Uterus (tissue), 2 donors: Measurements from ENCODE around the gene SLC30A7.

Source experiments
- POLR2A ChIP-seq, 2 donors: fragments of 450-650 bp; IDR thresholded peaks; one replicate each; pipeline ENCODE4 v1.6.1; 2016; ENCODE audit warnings: antibody characterized with exemption in 2 of 2, mild to moderate bottlenecking in 1 of 2, moderate library complexity in 1 of 2
- TF ChIP-seq, protein P1 (sequence below), 4 experiments: fragments of 200-600 bp in 2 of 4; fragments of 450-650 bp in 2 of 4; sonication (generic) in 2 of 4; IDR thresholded peaks; one replicate each; pipeline ENCODE4 v1.5.1; 2016 to 2019; ENCODE audit warnings: antibody characterized with exemption in 4 of 4, mild to moderate bottlenecking in 2 of 4, moderate library complexity in 1 of 4

DNA sequence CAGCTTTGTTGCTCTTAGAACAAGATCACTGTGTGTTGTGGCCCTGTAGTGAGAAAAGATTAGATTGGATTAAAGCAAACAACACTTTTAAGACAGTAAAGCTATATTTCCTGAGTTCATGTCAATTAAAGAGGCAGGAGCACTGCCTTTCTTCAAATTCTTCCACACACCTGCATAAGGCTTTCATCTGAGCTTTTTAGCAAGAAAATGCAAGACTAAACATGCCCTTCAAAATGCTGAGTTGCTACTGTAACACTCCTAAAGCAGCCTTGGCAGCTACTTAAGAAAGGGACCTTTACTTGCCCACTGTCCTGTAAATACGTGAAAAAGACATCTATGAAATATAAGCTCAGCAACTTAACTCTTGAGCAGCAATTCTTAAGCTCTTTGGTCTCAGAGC, 117.9 kb downstream of the SLC30A7 start:
- TF ChIP-seq, protein P1, sequence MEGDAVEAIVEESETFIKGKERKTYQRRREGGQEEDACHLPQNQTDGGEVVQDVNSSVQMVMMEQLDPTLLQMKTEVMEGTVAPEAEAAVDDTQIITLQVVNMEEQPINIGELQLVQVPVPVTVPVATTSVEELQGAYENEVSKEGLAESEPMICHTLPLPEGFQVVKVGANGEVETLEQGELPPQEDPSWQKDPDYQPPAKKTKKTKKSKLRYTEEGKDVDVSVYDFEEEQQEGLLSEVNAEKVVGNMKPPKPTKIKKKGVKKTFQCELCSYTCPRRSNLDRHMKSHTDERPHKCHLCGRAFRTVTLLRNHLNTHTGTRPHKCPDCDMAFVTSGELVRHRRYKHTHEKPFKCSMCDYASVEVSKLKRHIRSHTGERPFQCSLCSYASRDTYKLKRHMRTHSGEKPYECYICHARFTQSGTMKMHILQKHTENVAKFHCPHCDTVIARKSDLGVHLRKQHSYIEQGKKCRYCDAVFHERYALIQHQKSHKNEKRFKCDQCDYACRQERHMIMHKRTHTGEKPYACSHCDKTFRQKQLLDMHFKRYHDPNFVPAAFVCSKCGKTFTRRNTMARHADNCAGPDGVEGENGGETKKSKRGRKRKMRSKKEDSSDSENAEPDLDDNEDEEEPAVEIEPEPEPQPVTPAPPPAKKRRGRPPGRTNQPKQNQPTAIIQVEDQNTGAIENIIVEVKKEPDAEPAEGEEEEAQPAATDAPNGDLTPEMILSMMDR (IDR thresholded peaks at IDR 0.05) = no peak
- no peak for TF ChIP-seq POLR2A (IDR thresholded peaks at IDR 0.05)
